ENCODE measurements around the gene RNF112.

DNA sequence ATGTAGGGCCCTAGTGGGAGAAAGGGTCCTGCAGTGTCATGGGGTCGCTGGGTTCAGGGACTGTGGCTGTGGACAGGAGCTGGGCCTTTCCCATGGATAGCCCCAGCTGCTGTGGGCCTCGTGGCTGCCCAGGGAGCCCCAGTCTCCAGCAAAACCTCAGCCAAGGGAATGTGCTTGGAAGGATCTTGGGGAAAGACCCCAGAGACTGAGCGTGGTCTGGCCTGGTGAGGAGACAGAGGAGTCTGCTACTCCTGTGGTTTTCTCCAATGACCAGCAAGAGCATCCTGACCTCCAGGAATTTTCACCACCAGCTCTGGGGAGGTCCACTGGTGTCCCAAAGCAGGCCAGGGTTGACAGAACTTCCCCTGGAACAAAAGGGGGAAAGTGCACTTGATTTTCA is 42.3 kb downstream of the RNF112 start:
- TF ChIP-seq POLR2A (IDR thresholded peaks at IDR 0.05; ENCODE audit: low read depth, low read length) (no peak), POLR2AphosphoS5 (IDR thresholded peaks at IDR 0.05; ENCODE audit: low read depth, low read length) (no peak), TAF1 (IDR thresholded peaks at IDR 0.05; ENCODE audit: borderline replicate concordance, low read depth, low read length) (no peak)

Measured in GM12892 (cell line).